Sigmoid colon (tissue), 4 donors: Measurements from ENCODE around the gene ZNF763.

Source experiments
- CTCF ChIP-seq, 4 experiments: fragments of 450-650 bp in 3 of 4; fragments of 200-600 bp in 1 of 4; IDR thresholded peaks; one replicate each; pipeline ENCODE4 v1.5.1; 2016 to 2019; ENCODE audit warnings: antibody characterized with exemption in 4 of 4, mild to moderate bottlenecking in 3 of 4, moderate library complexity in 2 of 4
- EP300 ChIP-seq, 4 donors: sonication (generic); formaldehyde crosslinking; IDR thresholded peaks; one replicate each; pipeline ENCODE4 v1.6.1; 2017; ENCODE audit warnings: antibody characterized with exemption in 4 of 4
- POLR2A ChIP-seq, 2 donors: fragments of 450-650 bp; IDR thresholded peaks; one replicate each; pipeline ENCODE4 v1.6.1; 2016; ENCODE audit warnings: antibody characterized with exemption in 2 of 2, mild to moderate bottlenecking in 2 of 2, moderate library complexity in 2 of 2
- POLR2AphosphoS5 ChIP-seq, 4 donors: sonication (generic); formaldehyde crosslinking; IDR thresholded peaks; one replicate each; pipeline ENCODE4 v1.6.1; 2017; ENCODE audit warnings: antibody characterized with exemption in 4 of 4

GRCh38 chr19:11989112-11989456, 24.2 kb downstream of the ZNF763 start:
- TF ChIP-seq CTCF (IDR thresholded peaks at IDR 0.05), result no peak
- TF ChIP-seq POLR2A (IDR thresholded peaks at IDR 0.05), result no peak
- TF ChIP-seq POLR2AphosphoS5 (IDR thresholded peaks at IDR 0.05), result no peak
- TF ChIP-seq EP300 (IDR thresholded peaks at IDR 0.05), result no peak
